HG03139 (cell line): ENCODE measurements around the gene WIPI1.
"Not testable (repeated sequence)": the region's sequence is repeated elsewhere in the genome, so short reads cannot be mapped to it uniquely, and the experiment has no call there.

Experiments
- ATAC-seq: cut with Tn5 transposase; IDR thresholded peaks from one replicate; pipeline ENCODE4 v1.9.1; 2021; ENCODE audit not compliant: unreplicated experiment

WIPI1 gene

DNA sequence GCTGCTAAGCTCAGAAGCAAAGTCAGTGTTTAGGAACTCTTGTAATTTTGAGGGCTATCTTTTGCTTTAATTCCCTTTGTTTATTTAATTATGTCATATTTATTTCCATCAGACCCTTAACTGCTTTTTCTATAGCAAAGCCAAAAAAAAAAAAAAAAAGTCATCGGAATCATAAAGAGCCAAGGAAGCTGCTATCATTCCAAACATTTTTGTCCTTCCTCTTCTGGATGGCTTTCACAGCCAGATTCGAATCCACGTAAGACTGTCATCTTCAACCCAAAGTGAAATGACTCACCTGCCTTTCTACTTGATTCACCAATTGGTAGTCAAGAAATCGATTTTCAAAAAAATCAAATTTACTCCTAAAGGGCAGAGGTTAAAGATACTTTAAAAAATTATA is 38.4 kb downstream of the WIPI1 start:
- ATAC-seq: no peak

DNA sequence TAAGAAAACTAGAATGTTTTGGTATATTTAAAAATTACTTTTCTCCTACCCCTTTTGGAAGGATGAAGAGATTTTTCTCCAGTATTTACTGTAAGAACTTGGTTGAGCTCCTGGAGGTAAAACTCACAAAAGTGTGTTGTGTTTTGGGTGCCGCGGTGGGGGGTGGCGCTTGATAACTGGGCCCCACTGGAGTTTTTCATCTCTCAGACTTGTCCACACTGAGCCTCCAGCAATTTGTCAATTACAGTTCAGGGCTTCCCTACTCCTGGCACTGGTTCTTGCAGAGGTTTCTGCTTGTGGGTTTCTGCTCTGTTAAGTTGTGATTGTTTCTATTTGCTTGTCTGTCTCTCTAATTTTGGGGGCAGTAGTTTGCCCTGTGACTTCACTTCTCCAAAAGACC is 40.0 kb downstream of the WIPI1 start:
- no peak for ATAC-seq

DNA sequence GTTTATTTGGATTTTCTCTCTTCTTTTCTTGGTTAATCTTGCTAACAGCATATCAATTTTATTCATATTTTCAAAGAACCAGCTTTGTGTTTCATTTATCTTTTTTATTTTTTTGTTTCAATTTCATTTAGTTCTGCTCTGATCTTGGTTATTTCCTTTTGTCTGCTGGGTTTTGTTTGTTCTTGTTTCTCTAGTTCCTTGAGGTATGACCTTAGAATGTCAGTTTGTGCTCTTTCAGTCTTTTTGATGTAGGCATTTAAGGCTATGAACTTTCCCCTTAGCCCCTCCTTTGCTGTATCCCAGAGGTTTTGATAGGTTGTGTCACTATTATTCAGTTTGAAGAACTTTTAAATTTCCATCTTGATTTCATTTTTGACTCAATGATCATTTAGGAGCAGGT is 42.4 kb downstream of the WIPI1 start:
- ATAC-seq: not testable (repeated sequence)

DNA sequence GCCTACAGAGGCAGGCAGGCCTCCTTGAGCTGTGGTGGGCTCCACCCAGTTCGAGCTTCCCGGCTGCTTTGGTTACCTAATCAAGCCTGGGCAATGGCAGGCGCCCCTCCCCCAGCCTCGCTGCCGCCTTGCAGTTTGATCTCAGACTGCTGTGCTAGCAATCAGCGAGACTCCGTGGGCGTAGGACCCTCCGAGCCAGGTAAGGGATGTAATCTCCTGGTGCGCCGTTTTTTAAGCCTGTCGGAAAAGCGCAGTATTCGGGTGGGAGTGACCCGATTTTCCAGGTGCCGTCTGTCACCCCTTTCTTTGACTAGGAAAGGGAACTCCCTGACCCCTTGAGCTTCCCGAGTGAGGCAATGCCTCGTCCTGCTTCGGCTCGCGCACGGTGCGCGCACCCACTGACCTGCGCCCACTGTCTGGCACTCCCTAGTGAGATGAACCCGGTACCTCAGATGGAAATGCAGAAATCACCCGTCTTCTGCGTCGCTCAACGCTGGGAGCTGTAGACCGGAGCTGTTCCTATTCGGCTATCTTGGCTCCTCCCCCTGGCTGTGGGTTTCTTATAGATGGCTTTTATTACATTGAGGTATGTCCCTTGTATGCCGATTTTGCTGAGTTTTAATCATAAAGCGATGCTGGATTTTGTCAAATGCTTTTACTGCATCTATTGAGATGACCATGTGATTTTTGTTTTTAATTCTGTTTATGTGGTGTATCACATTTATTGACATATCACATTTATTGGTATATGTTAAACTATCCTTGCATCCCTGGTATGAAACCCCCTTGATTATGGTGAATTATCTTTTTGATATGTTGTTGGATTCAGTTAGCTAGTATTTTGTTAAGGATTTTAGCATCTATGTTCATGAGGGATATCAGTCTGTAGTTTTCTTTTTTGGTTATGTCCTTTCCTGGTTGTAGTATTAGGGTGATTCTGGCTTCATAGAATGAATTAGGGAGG is 43.4 kb downstream of the WIPI1 start:
- not testable (repeated sequence) for ATAC-seq

DNA sequence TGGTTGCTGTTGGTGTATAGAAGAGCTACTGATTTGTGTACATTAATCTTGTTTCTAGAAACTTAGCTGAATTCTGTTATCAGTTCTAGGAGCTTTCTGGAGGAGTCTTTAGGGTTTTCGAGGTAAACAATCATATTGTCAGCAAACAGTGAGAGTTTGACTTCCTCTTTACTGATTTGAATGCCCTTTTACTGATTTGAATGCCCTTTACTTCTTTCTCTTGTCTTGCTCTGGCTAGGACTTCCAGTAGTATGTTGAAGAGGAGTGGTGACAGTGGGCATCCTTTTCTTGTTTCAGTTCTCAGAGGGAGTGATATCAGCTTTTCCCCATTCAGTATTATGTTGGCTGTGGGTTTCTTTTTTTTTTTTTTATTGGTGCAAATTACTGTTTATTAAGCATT is 49.6 kb downstream of the WIPI1 start:
- not testable (repeated sequence) for ATAC-seq

DNA sequence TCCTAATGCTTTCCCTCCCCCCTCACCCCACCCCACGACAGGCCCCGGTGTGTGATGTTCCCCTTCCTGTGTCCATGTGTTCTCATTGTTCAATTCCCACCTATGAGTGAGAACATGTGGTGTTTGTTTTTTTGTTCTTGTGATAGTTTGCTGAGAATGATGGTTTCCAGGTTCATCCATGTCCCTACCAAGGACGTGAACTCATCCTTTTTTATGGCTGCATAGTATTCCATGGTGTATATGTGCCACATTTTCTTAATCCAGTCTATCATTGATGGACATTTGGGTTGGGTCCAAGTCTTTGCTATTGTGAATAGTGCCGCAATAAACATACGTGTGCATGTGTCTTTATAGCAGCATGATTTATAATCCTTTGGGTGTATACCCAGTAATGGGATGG is 53.5 kb downstream of the WIPI1 start:
- ATAC-seq: not testable (repeated sequence)

DNA sequence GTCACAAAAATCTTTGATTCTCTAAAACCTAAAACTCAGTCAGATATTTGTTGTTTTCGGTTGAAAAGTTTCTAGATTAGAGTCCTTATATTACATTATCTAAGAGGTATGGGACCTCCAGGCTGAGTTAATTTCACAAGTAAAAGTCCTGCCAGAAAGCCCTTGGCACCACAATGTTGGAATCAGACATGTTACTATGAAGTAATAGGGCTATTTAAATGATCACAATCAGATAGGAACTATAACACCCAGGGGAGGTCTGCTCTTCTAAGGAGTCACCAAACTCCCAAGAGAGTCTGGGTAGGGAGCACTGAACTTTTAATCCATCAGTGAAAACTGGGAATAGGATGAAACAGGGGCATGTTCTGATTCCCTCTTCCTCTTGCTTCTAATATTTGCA is 54.2 kb downstream of the WIPI1 start:
- no peak for ATAC-seq

DNA sequence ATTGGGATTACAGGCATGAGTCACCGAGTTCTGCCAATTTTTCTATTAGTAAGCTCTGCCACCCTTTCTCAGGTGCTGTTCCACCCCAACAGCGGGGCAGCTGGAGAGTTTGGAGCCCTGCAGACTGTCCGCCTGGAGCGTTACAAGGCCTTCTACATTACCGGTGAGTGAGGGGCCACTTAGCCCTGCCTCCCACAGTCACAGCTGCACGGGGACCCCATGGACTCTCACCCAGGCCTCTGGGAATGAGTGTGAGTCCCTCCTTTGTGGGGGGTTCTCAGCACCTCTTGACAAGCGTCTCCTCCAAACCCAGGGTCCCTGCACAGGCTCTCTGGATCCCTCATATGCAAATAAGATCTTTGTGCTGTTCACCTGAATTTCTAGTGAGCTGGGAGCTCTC is 56.0 kb downstream of the WIPI1 start:
- ATAC-seq: no peak

DNA sequence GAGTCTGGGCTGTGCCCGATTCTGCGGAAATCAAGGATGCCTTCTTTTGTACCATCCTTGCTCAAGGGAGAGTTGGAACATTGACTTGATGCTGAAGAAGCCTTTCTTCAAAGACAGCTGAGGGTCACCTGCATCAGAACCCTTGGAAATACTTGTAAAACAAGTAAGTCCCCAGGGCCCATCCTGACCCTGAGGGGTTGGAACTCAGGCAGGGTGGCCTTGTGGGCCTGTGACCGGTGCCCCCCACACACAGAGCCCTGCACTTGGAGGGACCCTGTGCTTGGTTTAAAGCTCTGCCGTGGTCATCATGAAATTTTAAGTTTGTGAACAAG is 56.9 kb downstream of the WIPI1 start:
- no peak for ATAC-seq

DNA sequence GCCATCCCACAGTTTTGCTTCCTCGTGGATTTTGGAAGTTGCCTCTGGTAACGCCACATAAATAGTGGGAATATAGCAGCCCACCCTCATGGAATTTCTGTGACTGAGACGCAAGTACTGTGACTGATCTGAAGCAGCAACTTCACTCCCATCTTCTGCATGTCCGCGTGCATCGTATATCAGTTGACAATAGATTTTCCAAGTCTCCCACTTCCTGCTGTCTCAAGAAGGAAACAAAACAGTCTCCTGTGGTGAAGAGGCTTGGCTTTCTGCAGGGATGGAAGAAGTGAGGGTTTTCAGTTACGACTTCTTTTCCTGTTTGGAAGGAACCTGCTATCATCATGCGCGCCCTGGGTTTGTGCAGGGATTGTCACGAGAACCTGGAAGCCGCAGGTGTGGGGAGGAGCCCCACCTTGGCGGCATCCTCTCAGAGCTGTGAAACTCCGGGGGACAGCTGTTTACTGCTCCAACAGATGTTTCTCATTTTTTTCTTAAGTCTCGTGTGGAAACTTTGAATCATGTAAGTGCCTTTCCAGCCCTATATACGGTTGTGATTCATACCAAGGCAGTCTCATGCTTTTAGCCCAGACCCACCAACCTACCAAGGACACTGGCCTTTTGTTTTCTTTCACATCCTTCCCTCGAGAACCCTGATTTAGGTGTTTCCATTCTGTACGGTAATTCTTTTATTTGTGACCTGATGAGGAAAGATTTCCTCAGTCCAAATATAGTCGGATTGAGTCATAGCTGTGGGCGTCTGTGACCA is 57.5 kb downstream of the WIPI1 start:
- no peak for ATAC-seq

DNA sequence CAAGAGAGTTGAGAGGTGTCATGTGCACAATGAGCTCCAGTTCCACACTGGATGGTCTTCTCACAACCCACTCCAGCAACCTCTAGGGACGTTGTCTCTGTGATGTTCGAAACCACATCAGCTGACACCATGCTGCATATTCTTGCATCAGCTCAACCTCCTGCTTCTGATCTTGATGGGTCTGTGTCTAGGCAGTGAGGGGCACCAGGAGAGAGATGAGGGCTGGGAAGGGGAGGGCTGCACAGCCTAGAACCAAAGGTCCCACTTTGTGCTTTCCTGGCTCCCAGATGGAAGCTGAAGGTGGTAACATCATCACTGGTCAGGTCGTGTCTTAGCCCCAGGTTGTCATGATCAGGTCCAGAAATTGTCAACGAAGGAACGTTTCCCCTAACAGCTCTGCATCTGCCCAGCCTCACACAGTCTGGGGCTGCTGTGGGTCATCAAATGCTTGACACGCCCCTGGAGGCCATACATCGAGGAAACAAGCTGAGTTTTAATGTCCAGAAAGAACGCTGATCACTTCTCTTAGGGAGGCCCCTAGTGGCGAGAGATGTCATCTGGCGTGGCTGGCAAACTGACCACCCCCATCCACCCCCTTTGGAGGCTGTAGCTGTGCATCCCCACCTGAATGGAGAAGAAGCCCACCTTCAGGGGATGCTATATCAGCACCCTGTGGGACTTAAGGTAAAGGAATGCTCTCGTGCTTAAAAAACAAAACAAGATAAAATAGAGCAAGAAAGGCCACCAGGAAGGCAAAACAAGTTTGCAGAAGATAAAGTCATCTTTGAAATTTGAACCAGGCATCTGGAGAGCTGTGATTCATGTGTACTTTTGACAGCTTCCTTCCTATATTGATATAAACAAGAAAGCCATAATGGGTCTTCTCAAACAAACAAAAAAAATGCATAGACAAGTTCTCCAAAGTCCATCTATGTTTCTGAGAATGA is 58.3 kb downstream of the WIPI1 start:
- ATAC-seq: peak; percentile 75

DNA sequence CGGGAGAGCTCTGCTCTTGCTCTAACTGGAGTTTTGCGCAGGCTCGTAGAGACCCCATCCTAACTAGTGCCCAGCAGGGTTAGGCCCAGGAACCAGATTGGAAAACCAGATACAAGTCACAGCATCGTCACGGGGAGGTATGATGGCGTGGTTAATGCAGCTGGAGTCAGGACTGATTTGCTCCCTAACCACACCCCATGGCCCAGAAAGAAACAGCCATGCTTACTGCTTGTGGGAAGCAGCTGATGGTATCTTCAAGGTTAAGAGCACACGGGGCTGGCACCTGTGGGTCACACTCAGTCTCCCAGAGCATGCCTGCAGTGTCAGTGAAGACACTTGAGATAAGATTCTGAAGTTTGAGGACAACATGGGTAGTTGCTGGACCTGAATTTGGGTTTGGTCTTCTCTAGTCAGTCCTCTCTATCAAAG is 60.2 kb downstream of the WIPI1 start:
- no peak for ATAC-seq

DNA sequence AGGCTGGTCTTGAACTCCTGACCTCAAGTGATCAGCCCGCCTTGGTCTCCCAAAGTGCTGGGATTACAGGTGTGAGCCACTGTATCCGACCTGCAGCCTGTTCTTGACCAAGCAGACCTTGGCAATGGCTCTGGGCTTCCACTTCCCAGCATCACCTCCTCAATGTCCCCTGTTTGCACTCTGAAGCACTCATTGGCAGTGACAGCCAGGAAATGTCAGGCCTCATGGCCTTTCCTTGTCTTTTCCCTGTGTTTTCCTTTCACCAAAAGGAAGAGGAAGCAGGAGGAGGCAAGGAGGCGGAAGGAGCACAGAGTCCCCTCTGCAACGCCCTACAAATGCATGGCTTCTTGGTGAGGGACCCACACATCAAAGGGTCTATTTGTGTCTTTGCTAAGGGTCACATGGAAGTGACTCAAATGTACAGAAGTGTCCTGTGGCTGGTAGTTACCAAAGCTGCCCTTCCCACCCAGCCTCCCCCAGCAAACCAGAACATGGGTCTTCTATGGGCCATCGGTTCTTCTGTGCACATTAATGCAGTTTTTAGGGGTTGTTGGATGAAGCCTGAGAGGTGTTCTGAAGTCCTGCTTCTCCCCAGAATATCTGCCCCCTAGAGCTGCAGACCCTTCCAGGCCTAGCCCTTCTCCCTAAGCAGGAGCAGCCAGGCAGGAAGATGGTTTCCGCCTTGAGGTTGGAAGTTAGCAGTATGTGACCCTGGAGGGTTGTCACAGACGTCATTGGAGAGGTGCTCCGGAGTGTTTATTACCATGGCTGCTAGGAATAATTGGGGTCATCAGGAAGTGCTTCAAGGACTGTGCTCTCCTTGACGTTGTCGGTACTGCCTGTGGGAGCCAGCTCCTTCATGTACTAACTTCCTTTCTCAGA is 60.8 kb downstream of the WIPI1 start:
- no peak for ATAC-seq

DNA sequence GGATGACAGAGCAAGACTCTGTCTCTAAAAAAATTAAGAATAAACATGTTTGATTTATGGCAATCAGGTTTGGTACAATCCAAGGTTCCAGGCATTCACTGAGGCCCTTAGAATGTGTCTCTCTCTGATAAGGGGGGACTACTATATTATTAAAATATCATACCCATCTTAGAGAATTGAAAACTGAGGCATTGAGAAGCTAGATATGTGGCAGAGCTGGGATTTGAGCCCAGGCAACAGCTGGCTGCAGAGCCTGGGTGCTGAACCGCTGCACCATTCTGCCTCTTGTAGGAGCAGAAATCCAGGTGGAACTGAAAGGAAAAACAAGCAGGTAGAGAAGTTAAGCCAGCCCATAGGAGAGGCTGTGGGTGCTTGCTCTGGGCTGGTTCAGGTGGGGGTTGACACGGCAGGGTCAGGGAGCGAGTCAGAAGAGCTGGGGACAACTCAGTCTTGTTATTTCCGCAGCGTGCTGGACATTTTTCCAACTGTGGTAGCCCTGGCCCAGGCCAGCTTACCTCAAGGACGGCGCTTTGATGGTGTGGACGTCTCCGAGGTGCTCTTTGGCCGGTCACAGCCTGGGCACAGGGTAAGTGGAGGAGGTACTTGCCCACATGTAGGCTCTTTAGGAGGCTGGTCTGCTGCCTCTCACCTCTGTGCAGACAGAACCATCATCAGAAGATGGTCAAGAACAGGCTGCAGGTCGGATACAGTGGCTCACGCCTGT is 62.5 kb downstream of the WIPI1 start:
- no peak for ATAC-seq

DNA sequence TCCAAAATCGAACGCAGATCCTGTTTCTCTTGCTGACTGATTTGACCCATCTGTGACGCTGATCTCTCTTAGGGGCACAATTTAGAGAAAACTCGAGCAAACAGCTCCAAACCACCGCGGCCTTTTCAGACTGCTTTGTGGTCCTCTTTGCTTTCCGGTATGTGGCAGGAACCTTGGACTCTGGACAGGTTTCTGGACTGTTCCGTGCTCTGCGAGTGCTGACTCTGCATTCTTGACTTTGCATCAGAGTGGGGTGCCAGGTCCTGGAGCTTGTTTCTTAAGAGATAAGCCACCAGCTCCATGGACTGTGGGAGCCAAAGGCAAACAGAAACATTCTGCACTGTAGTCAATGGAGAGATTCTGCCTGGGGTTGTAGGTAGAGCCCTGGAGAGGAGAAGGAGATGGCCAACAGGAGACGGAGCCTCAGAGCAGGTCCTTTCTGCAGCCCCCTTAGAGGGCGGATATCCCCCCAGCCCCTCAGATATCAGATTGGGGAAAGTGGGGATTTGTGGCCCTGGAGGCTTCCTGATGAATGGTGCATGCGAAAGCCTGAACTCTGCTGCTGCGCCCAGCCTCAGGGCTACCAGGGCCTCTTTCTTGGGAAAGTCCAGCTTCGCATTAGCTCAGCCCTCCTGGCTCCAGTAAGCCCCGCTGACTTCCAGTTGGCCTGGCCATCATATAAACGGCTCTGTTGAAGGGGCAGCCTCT is 65.6 kb downstream of the WIPI1 start:
- ATAC-seq: no peak

DNA sequence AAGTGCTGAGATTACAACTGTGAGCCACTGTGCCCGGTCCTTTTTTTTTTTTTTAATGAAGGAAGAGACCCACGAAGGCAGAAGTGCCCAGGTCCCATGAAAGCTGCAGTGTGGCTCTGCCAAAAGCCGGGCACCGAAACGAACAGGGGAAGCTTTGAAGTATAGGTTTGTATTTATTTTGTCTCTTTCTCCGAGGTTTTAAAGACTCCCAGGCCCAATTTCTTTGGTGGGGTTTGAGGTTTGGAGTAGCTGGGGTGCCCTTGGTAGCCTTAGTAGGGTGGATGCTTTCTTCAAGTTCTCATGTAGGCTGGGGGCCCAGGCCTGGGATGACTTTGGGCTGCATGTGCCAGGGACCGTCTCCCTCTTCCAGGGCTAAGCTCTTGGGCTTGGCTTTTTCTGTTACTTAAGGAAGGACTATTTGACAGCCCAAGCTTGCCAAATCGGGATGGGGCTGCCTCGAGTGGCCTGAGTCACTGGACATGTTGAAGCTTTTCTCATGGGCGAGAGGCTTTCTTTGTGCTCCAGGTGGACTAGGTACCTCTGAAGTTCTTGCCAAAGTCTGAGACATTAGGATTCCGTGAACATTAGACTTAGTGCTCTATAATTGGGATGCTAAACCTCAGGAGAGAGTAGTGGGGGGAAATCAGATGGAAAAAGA is 66.3 kb downstream of the WIPI1 start:
- ATAC-seq: no peak

DNA sequence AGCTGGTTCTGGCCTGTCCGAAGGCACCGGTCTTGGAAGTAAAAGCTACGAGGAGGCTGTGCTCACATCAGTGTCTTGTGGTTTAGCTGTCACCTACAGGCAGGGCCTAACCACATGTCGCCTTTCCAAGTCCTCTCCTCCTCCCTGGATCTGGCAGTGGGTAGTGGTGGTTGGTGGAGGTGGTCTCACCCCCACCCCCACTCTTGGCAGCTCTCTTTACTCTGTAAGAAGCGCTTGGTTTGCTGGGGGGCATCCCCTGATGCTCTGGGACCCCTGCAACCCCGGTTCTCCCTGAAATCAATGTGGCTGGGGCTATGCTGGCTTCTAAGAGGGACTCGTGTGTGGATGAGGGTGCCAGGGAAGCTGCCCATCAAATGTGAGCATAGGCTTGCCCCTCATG is 68.3 kb downstream of the WIPI1 start:
- ATAC-seq: no peak
